LHCN-M2 (cell line): ENCODE results near the gene MIAT. TPM values are rescaled to one million over a fixed set of nuclear protein-coding genes. Genes with fewer than 3 reads are reported as not detected.
A peak's percentile ranks its signal among the peaks of the same experiment; 100 is the strongest.
"Not testable (repeated sequence)": the region's sequence is repeated elsewhere in the genome, so short reads cannot be mapped to it uniquely, and the experiment has no call there.

ENCODE experiments used
- DNase-seq: peaks from one replicate; pipeline ENCODE4 v3.0.0-alpha.2; 2012; ENCODE audit warnings: low read depth
- total RNA-seq: library from RNA; depleted of rRNA; stranded (reverse); fragments of >200 nt; gene quantifications from 2 replicates; pipeline ENCODE4 v1.2.3, GENCODE V29; 2014

MIAT gene
- total RNA-seq, 1 experiment from 2014 or later: 0.17 TPM

- no peak for DNase-seq
These were observed 39.8 kb downstream of the MIAT start for GRCh38 chr22:26697151-26697550.

- DNase-seq: no peak
These were observed 43.1 kb downstream of the MIAT start for GRCh38 chr22:26700462-26700861.

GRCh38 chr22:26700886-26701285, 43.5 kb downstream of the MIAT start:
- DNase-seq: no peak

GRCh38 chr22:26701323-26701722, 43.9 kb downstream of the MIAT start:
- DNase-seq: no peak

GRCh38 chr22:26702906-26703830, 45.8 kb downstream of the MIAT start:
- peak; percentile 37 for DNase-seq

- DNase-seq: not testable (repeated sequence)
These were observed 48.0 kb downstream of the MIAT start for GRCh38 chr22:26705379-26705778.

GRCh38 chr22:26707090-26707489, 49.7 kb downstream of the MIAT start:
- no peak for DNase-seq

- no peak for DNase-seq
These were observed 50.2 kb downstream of the MIAT start for GRCh38 chr22:26707581-26707980.

GRCh38 chr22:26708256-26709009, 51.0 kb downstream of the MIAT start:
- no peak for DNase-seq

GRCh38 chr22:26709617-26710390, 52.4 kb downstream of the MIAT start:
- peak; percentile 45 for DNase-seq

GRCh38 chr22:26711205-26711963, 54.0 kb downstream of the MIAT start:
- DNase-seq: no peak

- no peak for DNase-seq
These were observed 54.8 kb downstream of the MIAT start for GRCh38 chr22:26712158-26712557.

GRCh38 chr22:26713823-26714449, 56.5 kb downstream of the MIAT start:
- DNase-seq: peak; percentile 64

GRCh38 chr22:26714971-26715370, 57.6 kb downstream of the MIAT start:
- no peak for DNase-seq

GRCh38 chr22:26715392-26715936, 58.1 kb downstream of the MIAT start:
- DNase-seq: no peak

- DNase-seq: no peak
These were observed 61.1 kb downstream of the MIAT start for GRCh38 chr22:26718488-26718887.

GRCh38 chr22:26718905-26719304, 61.5 kb downstream of the MIAT start:
- DNase-seq: peak; percentile 91

- peak; percentile 25 for DNase-seq
These were observed 64.8 kb downstream of the MIAT start for GRCh38 chr22:26722159-26722558.

GRCh38 chr22:26724414-26724813, 67.0 kb downstream of the MIAT start:
- DNase-seq: no peak

- DNase-seq: no peak
These were observed 67.8 kb downstream of the MIAT start for GRCh38 chr22:26725012-26725676.
